Smooth muscle cell (in vitro differentiated cells): ENCODE measurements around the gene SLC6A19. TPM values are rescaled to one million over a fixed set of nuclear protein-coding genes. Genes with fewer than 3 reads are reported as not detected.

ENCODE experiments used
- DNase-seq: peaks from one replicate; lab custom pipeline; 2025; ENCODE audit not compliant: unreplicated experiment; lab: John Stamatoyannopoulos, UW
- H2AFZ ChIP-seq: fragments of 200-600 bp; sonication (generic); 2 replicates; pipeline ENCODE4 v1.6.0; 2016; ENCODE audit warnings: antibody characterized with exemption, low read depth, mild to moderate bottlenecking
- H3F3A ChIP-seq: fragments of 200-600 bp; sonication (generic); 2 replicates; pipeline ENCODE4 v1.6.0; 2017; ENCODE audit warnings: antibody characterized with exemption, low read depth
- H3K27ac ChIP-seq: fragments of 200-600 bp; sonication (generic); 2 replicates; pipeline ENCODE4 v1.5.1; 2016; ENCODE audit warnings: low read depth, mild to moderate bottlenecking
- H3K27me3 ChIP-seq: fragments of 200-600 bp; sonication (generic); 2 replicates; pipeline ENCODE4 v1.6.1; 2016; ENCODE audit warnings: low read depth, mild to moderate bottlenecking
- H3K36me3 ChIP-seq: fragments of 200-600 bp; sonication (generic); 2 replicates; pipeline ENCODE4 v1.5.1; 2016; ENCODE audit warnings: low read depth
- H3K4me1 ChIP-seq: fragments of 200-600 bp; sonication (generic); 2 replicates; pipeline ENCODE4 v1.5.1; 2016; ENCODE audit warnings: low read depth
- H3K4me2 ChIP-seq: fragments of 200-600 bp; sonication (generic); 2 replicates; pipeline ENCODE4 v1.6.0; 2016; ENCODE audit warnings: mild to moderate bottlenecking
- H3K4me3 ChIP-seq: fragments of 200-600 bp; sonication (generic); 2 replicates; pipeline ENCODE4 v1.5.1; 2016; ENCODE audit warnings: mild to moderate bottlenecking
- H3K79me2 ChIP-seq: fragments of 200-600 bp; sonication (generic); 2 replicates; pipeline ENCODE4 v1.6.0; 2016; ENCODE audit warnings: low read depth, mild to moderate bottlenecking
- H3K9ac ChIP-seq: fragments of 200-600 bp; sonication (generic); 2 replicates; pipeline ENCODE4 v1.6.0; 2016; ENCODE audit warnings: low read depth
- H3K9me3 ChIP-seq: fragments of 200-600 bp; sonication (generic); replicated peaks from 2 replicates; pipeline ENCODE4 v1.5.1; 2016; ENCODE audit warnings: low read depth
- H4K20me1 ChIP-seq: fragments of 200-600 bp; sonication (generic); 2 replicates; pipeline ENCODE4 v1.6.0; 2016; ENCODE audit warnings: low read depth
- WGBS: methylation state at CpG from one replicate; pipeline ENCODE4 v1.1.7; 2016; ENCODE audit warnings: low lambda C conversion rate; 5-methylcytosine and 5-hydroxymethylcytosine counted together
- polyA plus RNA-seq: library from polyadenylated mRNA; unstranded; fragments of >200 nt; fragmentation: Nextera tagmentation; extraction: Ambion mirVana; gene quantifications from 2 replicates; pipeline ENCODE4 v1.2.1, GENCODE V29; 2016
- total RNA-seq: library from RNA; depleted of rRNA; stranded (reverse); fragments of >200 nt; gene quantifications from 2 replicates; pipeline ENCODE4 v1.2.3, GENCODE V29; 2014
- TF ChIP-seq, protein P1 (sequence below): fragments of 200-600 bp; sonication (generic); IDR thresholded peaks from 2 replicates; pipeline ENCODE4 v1.5.1; 2017; ENCODE audit warnings: borderline replicate concordance, mild to moderate bottlenecking, antibody characterized with exemption; ENCODE audit not compliant: insufficient read depth, poor library complexity, severe bottlenecking

The SLC6A19 gene
- total and polyA plus RNA-seq, 2 experiments from 2014 or later, result not detected

DNA sequence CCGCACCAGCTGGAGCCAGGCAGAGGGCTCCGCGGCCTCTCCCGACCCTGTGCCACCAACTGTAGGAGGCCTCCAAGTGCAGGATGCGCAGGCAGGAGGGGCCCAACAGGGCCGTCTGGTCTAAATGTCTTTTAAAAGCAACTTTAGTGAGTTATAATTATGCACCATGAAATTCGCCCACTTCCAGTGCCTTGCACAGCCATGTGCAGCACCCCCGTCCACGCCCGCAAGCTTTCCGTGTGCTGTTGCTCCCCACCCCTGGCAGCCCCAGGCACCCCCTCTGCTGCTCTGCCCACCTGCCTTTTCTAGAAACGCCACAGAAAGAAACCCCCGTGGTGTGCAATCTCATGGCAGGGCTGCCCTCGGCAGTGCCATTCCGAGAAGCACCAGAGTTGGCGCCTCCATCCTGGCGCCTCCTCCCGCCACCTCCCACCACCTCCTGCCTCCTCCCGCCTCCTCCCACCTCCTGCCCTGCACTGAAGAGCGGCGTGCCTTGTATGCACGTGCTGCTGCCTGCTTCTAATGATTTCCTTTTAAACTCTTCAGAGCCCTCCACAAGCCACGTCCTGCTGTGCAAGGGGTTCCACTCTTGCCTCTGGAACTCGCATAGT, 16.3 kb downstream of the SLC6A19 start:
- Histone ChIP-seq H4K20me1 (no peaks in the 10 kb centered on the region), H3K9me3 (no peaks in the 10 kb centered on the region), H3K36me3 (no peaks in the 10 kb centered on the region), H3K27ac (no peak overlapping the region), H3K79me2 (no peaks in the 10 kb centered on the region), H3K4me3 (no peak overlapping the region), H3F3A (no peaks in the 10 kb centered on the region), H3K27me3 (no peaks in the 10 kb centered on the region), H2AFZ (no peak overlapping the region), H3K4me1 (no peaks in the 10 kb centered on the region), H3K4me2 (no peak overlapping the region), H3K9ac (no peak overlapping the region)
- no peak for DNase-seq
- TF ChIP-seq, protein P1, sequence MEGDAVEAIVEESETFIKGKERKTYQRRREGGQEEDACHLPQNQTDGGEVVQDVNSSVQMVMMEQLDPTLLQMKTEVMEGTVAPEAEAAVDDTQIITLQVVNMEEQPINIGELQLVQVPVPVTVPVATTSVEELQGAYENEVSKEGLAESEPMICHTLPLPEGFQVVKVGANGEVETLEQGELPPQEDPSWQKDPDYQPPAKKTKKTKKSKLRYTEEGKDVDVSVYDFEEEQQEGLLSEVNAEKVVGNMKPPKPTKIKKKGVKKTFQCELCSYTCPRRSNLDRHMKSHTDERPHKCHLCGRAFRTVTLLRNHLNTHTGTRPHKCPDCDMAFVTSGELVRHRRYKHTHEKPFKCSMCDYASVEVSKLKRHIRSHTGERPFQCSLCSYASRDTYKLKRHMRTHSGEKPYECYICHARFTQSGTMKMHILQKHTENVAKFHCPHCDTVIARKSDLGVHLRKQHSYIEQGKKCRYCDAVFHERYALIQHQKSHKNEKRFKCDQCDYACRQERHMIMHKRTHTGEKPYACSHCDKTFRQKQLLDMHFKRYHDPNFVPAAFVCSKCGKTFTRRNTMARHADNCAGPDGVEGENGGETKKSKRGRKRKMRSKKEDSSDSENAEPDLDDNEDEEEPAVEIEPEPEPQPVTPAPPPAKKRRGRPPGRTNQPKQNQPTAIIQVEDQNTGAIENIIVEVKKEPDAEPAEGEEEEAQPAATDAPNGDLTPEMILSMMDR, result no peak
- WGBS, result 59% methylated on average over 18 of the region's 24 CpGs

DNA sequence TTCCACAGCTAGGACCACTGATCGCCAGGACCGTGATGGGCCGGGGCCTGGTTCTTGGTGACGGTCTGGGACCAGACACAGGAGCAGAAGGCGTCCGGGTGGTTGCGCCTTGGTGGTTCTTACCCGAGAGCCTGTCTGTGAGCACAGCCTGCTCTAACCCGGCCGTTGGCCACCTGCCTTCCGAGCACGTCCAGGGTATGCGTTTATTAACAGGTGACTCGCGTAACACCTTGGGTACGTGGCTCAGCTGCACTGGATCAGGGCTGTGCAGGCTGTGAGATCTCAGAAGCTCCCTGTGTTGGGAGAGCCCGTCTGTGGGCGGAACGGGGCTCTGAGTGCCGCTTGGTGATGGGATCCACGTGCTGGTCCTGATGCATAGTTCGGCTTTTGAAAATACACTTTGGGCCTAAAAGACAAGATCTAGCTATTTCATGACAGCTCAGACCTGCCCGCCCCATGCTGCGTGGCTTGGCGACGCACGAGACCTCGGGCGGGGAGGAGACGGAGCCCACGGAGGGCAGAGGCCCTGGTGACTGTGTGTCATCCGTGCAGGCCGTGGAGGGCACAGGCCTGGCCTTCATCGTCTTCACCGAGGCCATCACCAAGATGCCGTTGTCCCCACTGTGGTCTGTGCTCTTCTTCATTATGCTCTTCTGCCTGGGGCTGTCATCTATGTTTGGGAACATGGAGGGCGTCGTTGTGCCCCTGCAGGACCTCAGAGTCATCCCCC, 17.1 kb downstream of the SLC6A19 start:
- H4K20me1 ChIP-seq, result no peaks in the 10 kb centered on the region
- H3K79me2 ChIP-seq, result no peaks in the 10 kb centered on the region
- no peak overlapping the region for H3K4me3 ChIP-seq
- H3F3A ChIP-seq, result no peaks in the 10 kb centered on the region
- no peaks in the 10 kb centered on the region for H3K9me3 ChIP-seq
- no peak overlapping the region for H3K27ac ChIP-seq
- H2AFZ ChIP-seq, result no peak overlapping the region
- TF ChIP-seq, protein P1, result no peak
- no peak overlapping the region for H3K4me2 ChIP-seq
- no peaks in the 10 kb centered on the region for H3K4me1 ChIP-seq
- H3K27me3 ChIP-seq, result no peaks in the 10 kb centered on the region
- 97% methylated on average over 34 of the region's 38 CpGs for WGBS
- H3K36me3 ChIP-seq, result no peaks in the 10 kb centered on the region
- no peak for DNase-seq
- H3K9ac ChIP-seq, result no peak overlapping the region

DNA sequence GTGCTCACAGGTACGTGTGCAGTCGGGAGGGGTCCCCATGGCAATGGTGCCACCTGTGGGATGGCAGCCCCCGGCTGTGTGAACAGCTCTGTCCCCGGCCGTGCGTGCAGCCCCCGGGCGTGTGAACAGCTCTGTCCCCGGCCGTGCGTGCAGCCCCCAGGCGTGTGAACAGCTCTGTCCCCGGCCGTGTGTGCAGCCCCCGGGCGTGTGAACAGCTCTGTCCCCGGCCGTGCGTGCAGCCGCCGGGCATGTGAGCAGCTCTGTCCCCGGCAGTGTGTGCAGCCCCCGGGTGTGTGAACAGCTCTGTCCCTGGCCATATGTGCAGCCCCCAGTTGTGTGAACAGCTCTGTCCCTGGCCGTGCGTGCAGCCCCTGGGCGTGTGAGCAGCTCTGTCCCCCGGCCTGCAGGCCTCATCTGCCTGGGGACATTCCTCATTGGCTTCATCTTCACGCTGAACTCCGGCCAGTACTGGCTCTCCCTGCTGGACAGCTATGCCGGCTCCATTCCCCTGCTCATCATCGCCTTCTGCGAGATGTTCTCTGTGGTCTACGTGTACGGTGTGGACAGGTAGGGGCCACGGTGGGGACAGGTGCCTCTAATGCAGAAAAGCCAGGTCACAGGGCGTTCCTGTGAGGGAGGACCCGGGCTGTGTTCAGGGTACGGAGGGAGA, 17.8 kb downstream of the SLC6A19 start:
- H3F3A ChIP-seq, result no peaks in the 10 kb centered on the region
- H2AFZ ChIP-seq, result no peak overlapping the region
- H3K36me3 ChIP-seq, result no peaks in the 10 kb centered on the region
- H3K4me1 ChIP-seq, result no peaks in the 10 kb centered on the region
- H3K27ac ChIP-seq, result no peak overlapping the region
- H3K4me3 ChIP-seq, result no peak overlapping the region
- TF ChIP-seq, protein P1, result no peak
- H3K79me2 ChIP-seq, result no peaks in the 10 kb centered on the region
- no peaks in the 10 kb centered on the region for H3K9me3 ChIP-seq
- H3K9ac ChIP-seq, result no peak overlapping the region
- H4K20me1 ChIP-seq, result no peaks in the 10 kb centered on the region
- H3K27me3 ChIP-seq, result no peaks in the 10 kb centered on the region
- WGBS, result 91% methylated on average over 38 of the region's 38 CpGs
- no peak for DNase-seq
- H3K4me2 ChIP-seq, result no peak overlapping the region
